ENCODE data around the gene CDRT4. TPM values are rescaled to one million over a fixed set of nuclear protein-coding genes. Genes with fewer than 3 reads are reported as not detected.

CDRT4 gene
- total and polyA plus RNA-seq, 10 of the 15 experiments (the other 5 are each of a cell fraction or from before 2014, with no cell fraction given), result 0.11 to 1.3 (median 0.51) TPM; not detected in 3

DNA sequence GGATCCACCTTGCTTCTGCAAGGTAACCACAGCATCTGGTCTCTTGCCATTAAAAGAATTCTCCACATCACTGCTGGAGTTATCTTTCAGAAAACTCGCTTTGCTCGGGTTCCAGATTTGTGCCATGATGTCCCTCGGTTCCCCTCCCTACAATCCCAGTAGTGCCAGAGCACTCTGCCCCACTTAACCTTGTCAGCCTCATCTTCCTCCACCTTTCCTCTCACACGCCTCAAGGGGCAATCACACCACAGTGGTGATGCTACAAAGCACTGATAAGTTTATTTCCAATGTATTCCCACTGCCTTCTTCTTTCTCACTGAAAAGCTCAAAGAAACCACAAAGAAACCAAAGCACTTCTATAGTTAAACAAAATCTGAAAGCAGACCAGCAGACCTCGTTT lies 11.4 kb upstream of the CDRT4 start:
- Histone ChIP-seq H3K4me2 (ENCODE audit: control insufficient read depth, insufficient read depth) (no peak overlapping the region), H3K9me3 (replicated peaks; ENCODE audit: control insufficient read depth, insufficient read depth, low read length) (no peaks in the 10 kb centered on the region), H3K27ac (ENCODE audit: control insufficient read depth, insufficient read depth) (no peak overlapping the region), H3K4me3 (no peak overlapping the region), H3K9ac (ENCODE audit: control insufficient read depth, insufficient read depth, low read length) (no peak overlapping the region), H4K20me1 (ENCODE audit: control insufficient read depth, insufficient read depth) (no peaks in the 10 kb centered on the region), H3K79me2 (ENCODE audit: control insufficient read depth, insufficient read depth, low read length) (no peaks in the 10 kb centered on the region), H3K27me3 (replicated peaks in 1 of 2; ENCODE audit: control insufficient read depth in 2 of 2, insufficient read depth in 2 of 2, low read length in 1 of 2) (no peaks in the 10 kb centered on the region), H3K36me3 (ENCODE audit: control insufficient read depth in 2 of 2, insufficient read depth in 2 of 2, low read length in 1 of 2) (no peaks in the 10 kb centered on the region), H3K4me1 (ENCODE audit: control insufficient read depth, insufficient read depth, low read length) (no peaks in the 10 kb centered on the region), H2AFZ (ENCODE audit: control insufficient read depth, low read depth, low read length) (no peak overlapping the region)
- ATAC-seq, result no peak
- TF ChIP-seq ZSCAN29 (IDR thresholded peaks at IDR 0.05) (no peak), SREBF1 (IDR thresholded peaks at IDR 0.05; ENCODE audit: low read length) (no peak), NFXL1 (IDR thresholded peaks at IDR 0.05; ENCODE audit: borderline replicate concordance) (no peak), SRF (IDR thresholded peaks at IDR 0.05; ENCODE audit: low read depth in 2 of 2, low read length in 2 of 2) (no peak), NFYA (IDR thresholded peaks at IDR 0.05; ENCODE audit: borderline replicate concordance, low read depth, low read length) (no peak), PAX8 (IDR thresholded peaks at IDR 0.05) (no peak), CHD1 (IDR thresholded peaks at IDR 0.05; ENCODE audit: low read depth, low read length) (no peak), CBFB (IDR thresholded peaks at IDR 0.05; ENCODE audit: low read depth) (no peak), TCF12 (IDR thresholded peaks at IDR 0.05; ENCODE audit: low read depth, low read length) (no peak), MYB (IDR thresholded peaks at IDR 0.05; ENCODE audit: borderline replicate concordance, low read depth, low read length) (no peak), MEF2B (IDR thresholded peaks at IDR 0.05; ENCODE audit: partially characterized antibody, poor library complexity, severe bottlenecking) (no peak), NKRF (conservative IDR thresholded peaks at IDR 0.05) (no peak), POLR2A (IDR thresholded peaks at IDR 0.05; ENCODE audit: low read depth, low read length) (no peak), NR2C1 (IDR thresholded peaks at IDR 0.05) (no peak), PRDM15 (CRISPR knock-in tag; IDR thresholded peaks at IDR 0.05) (no peak), STAT1 (conservative IDR thresholded peaks at IDR 0.05) (no peak)
- RAD21 ChIA-PET (ENCODE audit: unreplicated experiment), result no interaction called here
- no TSS peak for BruUV-seq (replicated peaks)
- no peak for FAIRE-seq
- CTCF ChIA-PET, result interaction anchor here (2.2 kb wide), 1 partner anchor 24 kb away, joined by 6 read pairs; no protein-coding TSS in a partner anchor
- DNase-seq (ENCODE audit: low read depth, low spot score), result no peak
- POLR2A ChIA-PET, result no interaction called here
- WGBS (ENCODE audit: insufficient coverage, insufficient replicate concordance, low lambda C conversion rate, missing lambda C conversion rate), result 3% methylated on average over 5 of the region's 5 CpGs
- SMC1A ChIA-PET (ENCODE audit: uncharacterized antibody, unreplicated experiment), result no interaction called here
- intact Hi-C loops (cut with micrococcal nuclease; ENCODE audit: unreplicated experiment), result no loop called here
- in situ Hi-C loops (cut with MboI), result no loop called here
